SH-SY5Y (cell line): ENCODE results near the gene PDE6H.

ENCODE experiments used
- GATA2 ChIP-seq: IDR thresholded peaks from 2 replicates; pipeline ENCODE4 v1.6.1; 2011; ENCODE audit warnings: mild to moderate bottlenecking, low read depth, low read length
- GATA3 ChIP-seq: IDR thresholded peaks from 2 replicates; pipeline ENCODE4 v1.6.1; 2011; ENCODE audit warnings: low read depth, mild to moderate bottlenecking, low read length, moderate library complexity

DNA sequence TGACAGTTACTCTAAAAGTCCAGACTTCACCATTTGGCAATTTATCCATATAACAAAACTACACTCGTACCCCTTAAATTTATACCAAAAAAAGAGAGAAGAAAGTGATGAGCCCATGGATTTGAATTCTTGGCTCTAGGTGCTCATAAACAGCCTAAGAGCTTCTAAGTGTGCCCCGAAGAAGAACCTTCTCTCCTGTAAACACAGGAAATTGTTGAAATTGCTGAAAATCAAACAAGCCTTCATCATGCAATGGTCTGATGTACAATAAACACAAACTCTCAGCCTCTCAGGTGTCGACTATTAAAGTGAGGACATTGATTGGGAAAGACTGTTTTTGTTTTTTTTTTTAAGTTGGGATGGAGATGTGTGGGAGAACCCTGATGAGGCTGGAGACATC, 21.8 kb downstream of the PDE6H start:
- TF ChIP-seq GATA2: no peak
- no peak for TF ChIP-seq GATA3
